Measurements from ENCODE around the gene MISP.

The MISP gene

DNA sequence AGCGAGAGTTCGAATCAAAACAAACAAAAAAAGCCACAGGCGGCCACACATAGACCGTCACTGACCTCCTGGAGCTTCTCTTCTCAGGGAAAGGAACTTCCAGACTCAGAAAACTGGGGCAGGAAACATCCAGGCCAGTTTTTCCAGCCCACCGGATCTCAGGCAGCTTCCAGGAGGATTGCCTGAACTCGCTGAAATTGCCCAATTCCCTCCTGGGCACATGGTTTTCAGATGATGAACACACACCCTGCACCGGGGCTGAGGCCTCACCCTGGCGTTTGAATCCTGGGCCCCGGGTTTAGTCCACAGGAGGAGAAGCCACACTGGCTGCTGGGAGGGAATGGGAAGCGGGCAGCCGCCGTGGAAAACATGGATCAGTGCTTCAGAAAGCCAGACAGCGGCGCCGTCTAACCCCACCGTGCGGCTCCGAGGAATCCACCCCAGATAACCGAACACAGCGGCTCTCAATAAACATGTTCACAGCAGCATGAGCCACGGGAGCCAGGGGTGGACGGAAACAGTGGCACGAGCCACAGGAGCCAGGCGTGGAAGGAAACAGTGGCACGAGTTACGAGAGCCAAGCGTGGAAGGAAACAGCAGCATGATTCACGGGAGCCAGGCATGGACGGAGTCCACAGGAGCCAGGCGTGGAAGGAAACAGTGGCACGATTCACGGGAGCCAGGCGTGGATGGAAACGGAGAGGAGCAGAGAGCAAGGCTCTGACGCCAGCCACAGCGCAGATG, 28.2 kb downstream of the MISP start:
- no peak for DNase-seq

DNA sequence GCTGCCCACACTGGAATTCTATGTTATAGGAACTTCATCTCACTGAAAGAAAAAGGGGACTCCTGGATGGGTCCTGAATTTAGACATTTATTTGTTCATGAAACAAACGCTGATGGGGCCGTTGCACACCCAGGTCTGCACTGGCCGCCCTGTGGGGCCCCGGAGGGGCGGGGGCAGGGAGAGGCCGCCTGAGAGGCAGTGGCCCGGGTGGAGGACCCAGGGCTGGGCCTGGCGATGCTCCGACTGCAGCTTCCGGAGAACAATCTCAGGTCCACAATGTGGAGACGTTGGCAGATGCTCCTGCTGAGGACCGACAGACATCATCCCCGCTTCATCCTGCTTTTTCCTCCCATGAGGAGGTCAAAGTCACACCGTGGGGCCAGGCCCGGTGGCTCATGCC, 30.0 kb downstream of the MISP start:
- DNase-seq, result no peak

DNA sequence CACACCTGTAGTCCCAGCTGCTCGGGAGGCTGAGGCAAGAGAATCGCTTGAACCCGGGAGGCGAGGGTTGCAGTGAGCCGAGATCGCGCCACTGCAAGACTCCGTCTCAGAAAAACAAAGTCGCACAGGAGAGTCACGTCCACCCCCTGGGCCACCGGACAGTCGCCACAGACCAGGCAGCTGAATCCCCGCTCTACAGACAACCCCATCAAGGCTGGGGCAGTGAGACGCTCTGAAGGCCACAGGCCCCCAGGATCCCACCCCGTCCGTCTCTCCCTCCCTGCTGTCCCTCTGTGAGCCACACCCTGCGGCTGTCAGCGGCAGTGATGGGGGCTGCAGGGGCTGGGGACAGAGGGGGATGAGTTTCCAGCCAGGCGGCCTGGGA, 30.9 kb downstream of the MISP start:
- no peak for DNase-seq

DNA sequence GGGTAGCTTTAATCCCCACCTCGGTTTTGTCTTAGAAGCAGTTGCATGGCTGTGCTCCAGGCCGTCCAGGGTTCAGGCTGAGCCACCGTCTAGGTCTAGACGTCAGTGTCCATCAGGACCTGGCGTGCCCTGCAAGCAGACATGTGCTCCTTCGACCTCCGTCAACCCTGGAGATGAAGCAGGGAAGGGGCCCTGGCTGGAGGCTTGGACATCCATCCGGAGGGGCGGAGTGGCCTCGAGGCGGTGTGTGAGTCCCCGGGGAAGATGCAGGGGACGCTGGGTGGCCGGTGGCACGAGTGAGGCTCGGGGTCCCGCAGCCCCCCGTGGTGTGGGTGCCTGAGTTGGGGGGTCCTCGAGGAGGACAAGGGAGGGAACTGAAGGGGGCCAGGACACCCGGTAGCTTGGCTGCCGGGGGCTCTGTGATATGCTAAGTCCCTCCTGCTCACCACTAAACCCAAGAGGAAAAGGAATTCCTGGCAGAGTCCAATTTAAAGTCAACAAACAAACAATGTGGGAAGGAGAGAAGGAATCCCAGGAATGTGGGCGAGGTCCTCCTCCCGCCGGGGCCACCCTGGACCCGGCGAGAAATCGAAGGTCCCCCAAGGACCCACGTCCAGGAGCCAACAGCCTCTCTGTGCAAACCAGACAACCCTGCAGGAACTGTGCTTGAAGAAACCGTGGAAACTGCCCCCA, 31.4 kb downstream of the MISP start:
- no peak for DNase-seq

DNA sequence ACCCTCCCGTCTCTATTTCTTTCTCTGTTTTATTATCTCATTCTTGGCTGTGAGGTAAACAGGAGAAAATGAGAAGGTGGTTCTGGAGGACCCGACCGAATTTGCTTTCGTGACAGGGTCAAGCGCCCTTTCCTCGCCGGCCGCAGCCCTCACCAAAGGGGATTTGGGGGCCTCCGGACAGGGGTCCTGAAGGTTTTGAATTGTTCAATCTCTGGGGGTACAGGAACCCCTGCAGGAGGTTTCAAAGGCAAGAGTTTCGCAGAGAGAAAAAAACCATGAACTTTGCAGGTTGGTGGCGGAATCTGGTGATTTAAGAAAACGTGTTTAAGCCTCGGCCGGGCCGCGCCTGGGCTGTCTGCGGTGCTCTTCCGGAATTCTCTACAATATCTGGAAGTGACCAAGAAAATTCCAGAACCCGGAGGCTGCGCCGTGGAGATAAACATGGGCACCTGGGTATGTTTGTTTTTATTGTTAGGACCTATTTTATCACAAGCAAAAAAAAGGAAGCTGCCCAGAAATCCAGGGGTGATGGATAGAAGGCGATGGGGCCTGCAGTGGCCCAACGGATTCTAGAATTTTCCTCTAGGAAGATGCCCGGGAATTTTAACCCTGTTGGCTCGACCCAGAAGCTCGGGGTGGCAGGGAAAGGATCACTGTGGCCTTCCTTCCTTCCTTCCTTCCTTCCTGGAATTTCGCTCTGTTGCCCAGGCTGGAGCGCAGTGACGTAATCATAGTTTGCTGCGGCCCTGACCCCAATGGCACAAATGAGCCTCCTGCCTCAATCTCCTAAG, 32.2 kb downstream of the MISP start:
- DNase-seq, result no peak

DNA sequence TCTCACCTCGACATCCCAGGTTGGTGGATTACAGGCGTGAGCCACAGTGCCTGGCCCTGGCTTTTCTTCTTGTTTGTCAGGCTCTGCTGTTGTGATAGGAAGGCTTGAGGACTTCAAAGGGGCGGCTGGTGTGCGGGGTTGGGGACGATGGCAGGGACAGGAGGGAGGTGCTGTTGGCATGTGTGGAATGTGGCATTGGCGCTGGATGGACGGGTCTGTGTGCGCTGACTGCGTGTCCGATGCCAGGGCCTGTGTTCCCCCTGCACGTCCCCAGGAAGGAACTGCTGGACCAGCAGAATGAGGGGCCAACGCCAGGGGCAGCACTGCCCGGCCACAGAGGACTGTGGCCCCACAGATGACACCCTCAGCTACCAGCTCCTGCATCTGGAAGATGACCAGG, 33.6 kb downstream of the MISP start:
- DNase-seq, result no peak

DNA sequence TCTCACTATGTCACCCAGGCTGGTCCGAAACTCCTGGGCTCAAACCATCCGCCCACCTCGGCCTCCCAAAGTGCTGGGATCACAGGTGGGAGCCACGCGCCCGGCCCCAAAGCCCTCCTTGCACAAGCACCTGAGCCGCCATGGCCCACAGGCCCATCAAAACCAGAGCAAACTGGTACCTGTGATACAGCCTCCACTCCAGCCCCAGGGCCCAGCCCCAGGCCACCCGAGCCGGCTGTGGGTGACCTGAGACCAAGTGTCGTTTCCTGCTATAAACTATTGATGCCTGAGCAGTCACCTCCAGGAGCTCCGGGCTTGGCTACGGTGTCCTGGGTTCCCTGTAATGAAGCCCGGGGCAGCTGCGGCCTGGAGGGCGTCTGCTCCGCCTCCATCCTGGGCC, 36.6 kb downstream of the MISP start:
- no peak for DNase-seq

DNA sequence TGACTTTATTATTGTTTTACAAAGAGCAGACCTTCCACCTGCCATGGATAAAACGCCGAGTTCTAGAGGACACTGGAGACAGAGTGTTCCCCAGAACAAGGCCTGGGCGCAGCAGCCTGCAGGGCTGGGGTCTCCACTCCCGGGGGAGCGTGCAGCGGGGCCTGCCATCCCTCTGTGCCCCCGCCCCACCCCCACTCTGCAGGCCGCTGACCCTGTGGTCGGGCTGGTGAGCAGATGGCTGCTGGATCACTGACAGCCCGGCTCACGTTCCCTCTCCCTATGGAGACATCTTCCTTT, 37.7 kb downstream of the MISP start:
- DNase-seq, result no peak

DNA sequence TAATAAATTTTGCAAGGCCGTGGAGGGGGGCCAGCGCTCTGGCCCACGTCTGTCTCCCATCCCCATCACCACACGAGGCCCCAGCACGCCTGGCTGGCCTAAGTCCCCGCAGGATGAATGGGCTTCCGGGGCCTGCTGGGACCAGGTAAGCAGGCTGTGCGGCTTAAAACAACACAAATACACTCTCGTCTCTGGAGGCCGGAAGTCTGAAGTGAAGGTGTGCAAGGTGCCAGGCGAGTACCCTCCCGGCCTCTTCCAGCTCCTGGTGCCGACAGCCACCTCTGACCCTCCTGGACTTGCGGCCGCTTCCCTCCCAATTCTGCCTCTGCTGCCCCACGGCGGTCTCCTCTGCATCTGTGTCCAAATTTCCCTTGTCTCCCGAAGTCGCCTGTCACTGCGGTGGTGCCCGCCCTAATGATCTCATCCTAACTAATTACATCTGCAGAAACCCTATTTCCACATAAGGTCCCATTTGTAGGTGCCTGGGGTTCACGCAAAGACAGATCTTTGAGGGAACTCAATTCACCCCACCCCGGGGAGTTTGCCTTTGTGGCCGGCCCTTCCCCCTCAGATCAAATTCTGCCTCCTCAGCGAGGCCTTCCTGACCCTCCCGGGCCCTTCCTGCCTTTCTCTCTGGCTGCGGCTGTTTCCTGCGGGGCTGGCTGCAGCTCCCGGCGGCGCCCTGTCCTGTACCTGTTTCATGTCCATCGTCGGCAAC, 38.2 kb downstream of the MISP start:
- DNase-seq, result no peak

DNA sequence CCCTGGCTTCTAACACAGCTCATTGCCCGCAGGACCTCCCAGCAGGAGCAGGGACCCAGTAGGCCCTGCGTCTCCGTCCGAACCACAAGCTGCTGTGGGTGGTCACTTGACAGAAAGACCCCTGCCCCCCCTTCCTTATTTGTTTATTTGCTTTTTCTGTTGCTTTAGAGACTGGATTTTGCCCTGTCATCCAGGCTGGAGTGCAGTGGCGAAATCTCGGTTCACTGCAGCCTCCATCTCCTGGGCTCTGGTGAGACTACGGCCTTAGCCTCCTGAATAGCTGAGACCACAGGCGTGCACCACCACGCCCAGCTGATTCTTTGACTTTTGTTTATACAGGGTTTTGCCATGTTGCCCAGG, 38.8 kb downstream of the MISP start:
- DNase-seq, result no peak

DNA sequence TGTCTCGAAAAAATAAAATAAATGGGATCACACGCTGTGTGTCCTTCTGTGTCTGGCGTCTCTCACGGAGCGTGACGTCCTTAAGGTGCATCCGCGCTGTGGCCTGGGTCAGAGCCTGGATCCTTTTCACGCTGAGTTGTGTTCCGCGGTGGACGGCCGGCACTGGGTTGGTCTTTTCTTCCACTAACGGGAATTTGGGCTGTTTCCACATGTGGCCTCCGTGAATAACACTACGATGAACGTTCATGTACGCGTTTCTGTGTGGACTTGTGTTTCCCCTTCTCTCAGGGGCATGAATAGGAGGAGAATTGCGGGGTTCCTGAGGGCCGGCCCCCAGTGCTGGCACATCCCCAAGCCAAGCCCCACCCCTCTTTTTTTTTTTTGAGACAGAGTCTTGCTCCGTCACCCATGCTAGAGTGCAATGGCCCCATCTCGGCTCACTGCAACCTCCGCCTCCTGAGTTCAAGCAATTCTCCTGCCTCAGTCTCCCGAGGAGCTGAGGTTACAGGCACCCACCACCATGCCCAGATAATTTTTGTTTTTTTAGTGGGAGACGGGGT, 40.2 kb downstream of the MISP start:
- no peak for DNase-seq

DNA sequence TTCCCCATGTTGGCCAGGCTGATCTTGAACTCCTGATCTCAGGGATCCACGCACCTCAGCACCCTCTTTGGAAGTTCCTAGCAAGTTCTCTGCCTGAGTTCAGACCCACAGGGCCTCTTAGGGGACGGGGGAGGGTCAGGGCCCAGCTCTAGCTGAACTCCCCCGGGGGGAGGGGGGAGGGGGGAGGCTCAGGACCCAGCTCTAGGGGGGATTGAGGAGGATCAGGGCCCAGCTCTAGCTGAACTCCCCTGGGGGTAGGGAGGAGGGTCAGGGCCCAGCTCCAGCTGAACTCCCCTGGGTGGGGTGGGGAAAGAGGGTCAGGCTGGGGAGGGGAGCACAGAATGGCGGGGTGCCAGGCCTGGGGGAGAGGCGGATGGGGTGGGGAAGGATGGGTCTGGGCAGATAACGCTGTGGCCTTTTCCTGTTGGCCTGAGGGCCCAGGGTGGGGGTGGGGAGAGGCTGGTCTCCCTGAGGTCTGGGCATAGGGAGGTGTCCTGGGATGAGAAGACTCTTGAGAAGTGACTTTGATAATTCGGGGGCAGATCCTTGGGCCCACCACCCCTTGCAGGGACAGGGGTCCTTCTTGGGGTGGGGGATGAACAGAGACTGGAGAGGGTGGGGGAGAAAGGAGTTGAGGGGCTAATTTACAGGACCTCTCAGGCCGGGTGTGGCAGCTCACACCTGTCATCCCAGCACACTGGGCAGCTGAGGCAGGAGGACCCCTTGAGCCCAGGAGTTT, 40.8 kb downstream of the MISP start:
- no peak for DNase-seq

DNA sequence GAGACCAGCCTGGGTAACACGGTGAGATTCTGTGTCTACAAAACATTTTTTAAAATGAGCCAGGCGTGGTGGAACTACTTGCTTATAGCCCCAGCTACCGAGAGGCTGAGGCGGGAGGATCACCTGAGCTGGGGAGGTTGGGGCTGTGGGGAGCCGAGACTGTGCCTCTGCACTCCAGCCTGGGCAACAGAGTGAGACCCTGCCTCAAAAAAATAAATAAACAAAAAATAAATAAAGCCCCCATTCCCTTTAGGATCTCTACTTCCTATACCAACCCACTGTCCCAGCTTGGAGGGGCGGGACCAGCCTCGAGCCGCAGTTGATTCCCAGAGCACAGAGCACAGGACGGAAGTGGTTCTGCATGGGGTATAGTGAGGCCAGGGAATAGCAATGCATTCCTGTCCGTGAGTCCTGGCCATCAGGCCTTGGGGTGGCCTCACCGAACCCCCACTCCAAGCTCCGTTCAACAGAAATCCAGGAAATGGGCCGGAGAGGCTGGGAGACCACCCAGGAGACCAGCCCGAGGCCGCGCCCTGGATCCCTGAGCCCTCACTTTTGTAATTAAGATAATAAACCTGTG, 41.5 kb downstream of the MISP start:
- no peak for DNase-seq

DNA sequence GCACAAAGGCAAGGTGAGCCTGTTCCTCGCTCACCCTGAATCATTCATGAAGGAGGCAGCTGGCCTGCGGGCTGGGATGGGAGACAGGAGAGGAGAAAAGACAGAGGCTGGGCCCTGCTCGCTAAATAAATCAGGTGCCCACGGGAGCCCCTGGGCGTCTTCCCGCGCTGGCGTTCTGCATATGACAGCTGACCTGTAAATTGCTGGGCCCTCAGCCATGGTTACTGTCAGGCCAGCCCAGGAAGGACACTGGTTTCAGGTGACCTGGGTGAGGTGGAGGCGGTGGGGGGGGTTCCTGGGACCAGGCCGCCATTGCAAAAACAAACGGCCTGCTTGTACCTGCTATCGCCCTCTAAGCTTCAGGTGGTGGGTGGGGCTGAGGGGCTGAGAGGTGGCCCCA, 42.9 kb downstream of the MISP start:
- DNase-seq, result no peak

DNA sequence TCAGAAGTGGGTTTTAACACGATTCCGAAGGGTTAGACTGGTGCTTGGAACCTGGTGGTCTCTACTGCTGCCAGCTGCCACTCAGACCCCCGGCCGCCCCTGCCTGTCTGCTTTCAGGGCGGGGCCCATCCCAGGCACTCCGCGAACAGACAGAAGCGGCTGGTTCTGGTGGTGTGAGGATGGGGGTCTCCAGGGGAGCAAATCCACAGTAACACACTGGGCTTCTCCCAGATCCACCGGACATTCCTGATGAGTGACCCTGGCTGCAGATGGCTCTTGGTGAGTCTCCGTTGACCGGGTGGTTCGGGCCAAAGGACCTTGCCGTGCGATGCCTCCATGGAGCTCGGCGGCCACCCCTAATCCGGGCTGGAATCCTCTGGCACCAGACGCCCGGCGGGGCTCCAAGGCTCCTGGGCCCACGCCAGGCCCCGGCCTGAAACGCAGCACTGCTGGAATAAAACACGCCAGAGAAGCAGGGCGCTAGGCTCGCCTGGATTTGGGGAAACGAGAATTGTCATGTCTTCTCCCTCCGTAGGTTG, 44.2 kb downstream of the MISP start:
- DNase-seq, result no peak

DNA sequence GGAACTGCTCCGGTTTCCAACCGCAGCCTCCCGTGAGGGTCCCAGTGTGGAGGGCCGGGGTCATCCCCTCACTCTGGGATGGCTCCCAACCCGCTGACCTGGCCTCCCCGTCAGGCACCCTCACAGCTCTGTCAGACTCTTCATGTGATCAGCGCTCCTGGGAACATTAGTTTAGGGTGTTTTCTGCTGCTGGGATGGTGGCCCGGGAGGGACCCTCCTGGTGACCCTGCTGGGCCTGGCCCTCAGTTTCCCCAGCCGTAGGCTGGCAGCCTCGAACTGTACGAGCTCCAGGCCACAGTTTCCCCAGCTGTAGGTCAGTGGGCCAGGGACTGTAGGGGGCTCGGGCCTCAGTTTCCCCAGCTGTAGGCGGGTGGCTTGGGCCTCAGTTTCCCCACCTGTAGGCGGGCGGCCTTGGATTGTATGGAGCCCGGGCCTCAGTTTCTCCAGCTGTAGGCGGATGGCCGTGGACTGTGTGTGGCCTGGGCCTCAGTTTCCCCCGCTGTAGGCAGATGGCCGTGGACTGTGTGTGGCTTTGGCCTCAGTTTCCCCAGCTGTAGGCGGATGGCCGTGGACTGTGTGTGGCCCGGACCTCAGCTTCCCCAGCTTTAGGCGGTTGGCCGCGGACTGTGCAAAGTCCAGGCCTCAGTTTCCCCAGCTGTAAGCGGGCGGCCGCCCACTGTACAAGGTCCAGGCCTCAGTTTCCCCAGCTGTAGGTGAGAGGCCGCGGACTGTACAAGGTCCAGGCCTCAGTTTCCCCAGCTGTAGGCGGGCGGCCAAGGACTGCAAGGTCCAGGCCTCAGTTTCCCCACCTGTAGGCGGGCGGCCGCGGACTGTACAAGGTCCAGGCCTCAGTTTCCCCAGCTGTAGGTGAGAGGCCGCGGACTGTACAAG, 45.0 kb downstream of the MISP start:
- DNase-seq, result no peak

DNA sequence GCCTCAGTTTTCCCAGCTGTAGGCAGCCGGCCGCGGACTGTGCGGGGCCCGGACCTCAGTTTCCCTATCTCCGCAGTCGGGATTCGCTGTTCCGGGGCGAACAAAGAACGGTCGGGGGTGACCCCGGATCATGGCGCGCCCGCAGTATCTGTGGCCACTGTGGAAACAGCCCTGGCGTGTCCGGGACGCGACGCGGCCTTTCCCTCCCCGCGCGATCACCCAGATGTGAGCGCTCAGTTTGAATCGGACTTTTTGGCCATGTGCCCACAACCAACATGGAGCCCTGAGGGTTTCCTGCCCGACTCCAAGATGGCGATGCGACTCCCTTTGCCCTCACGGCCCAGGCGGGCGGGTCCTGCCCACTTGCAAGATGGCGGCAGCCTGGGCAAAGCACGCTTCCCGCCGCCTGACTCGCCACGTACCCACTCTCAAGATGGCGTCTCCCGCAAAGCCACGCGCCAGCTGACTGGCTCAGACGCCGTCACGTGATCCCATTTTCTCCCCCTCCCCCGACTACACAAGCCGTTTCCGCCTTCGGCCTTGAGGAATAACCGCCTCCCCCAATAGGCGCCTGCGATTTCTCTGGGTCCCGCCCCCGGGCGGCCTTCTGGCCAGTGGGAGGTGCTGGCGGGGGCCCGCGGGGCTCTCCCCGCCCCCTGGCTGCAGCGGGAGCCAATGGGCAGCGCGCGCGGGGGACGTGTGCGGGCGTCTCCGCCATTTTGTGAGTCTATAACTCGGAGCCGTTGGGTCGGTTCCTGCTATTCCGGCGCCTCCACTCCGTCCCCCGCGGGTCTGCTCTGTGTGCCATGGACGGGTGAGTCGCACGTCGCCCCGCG, 46.0 kb downstream of the MISP start, which contains the start of gene PTBP1:
Gene PTBP1, plus strand, starts transcription at position 761 of the 836 bp plus-strand sequence. Its CDS starts 46 bp downstream, at position 807.
- peak; percentile 98 to 100 for DNase-seq

DNA sequence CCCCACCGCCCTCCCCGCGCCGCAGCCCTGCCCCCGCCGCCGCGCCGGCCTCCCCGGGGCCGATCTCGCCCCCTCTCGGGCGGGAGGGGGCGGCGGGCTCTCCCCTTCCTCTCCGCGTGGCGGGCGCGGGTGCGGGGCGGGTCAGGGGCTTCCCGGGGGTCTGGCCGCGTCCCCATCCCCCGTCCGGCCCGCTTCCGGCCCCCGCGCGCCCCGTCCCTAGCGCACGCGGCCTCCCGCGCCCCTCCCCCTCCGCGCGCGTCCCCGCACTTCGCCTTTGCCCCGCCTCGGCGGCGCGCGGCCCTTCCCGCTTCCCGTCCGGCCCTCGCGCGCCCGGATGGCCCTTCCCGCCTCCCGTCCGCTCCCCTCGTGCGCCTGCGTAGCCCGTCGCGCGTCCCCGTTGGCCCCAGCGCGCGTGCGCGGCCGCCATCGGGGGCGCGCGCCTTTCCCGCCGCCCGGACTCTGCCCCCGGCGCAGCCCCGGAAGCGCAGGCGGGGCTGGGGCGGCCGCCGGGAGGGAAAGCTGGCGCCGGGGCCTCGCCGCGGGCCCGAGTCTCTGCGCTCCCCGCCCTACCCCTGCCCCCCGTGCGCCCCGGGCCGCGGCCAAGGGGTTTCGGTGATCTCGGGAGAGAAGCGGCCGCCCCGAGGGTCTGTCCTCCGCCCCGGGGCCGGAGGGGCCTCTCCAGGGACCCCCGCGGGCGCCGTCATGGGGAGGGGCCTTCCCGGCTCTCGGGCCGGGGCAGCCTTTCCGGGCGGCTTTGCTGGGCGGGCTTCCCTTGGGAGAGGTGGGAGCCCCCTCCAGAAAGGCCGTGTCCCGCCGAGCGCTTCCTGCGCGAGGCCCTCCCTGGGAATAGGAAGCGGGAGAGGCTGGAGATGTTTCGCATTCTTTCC, 46.9 kb downstream of the MISP start:
- peak; percentile 75 to 86 for DNase-seq

All from activated CD4-positive, alpha-beta T cell treated with anti-CD3 and anti-CD28 coated beads for 4 hours (primary cell).